Endodermal cell (in vitro differentiated cells): Measurements from ENCODE around the gene COL13A1. TPM values are rescaled to one million over a fixed set of nuclear protein-coding genes. Genes with fewer than 3 reads are reported as not detected.

ENCODE experiments used
- DNase-seq: peaks from one replicate; pipeline ENCODE4 v3.0.0-alpha.2; 2017
- H3K27ac ChIP-seq: 2 replicates; pipeline ENCODE4 v1.5.1; 2013; ENCODE audit warnings: mild to moderate bottlenecking, low read depth, low read length, moderate library complexity
- H3K27me3 ChIP-seq: 2 replicates; pipeline ENCODE4 v1.6.1; 2013; ENCODE audit warnings: mild to moderate bottlenecking, low read length, moderate library complexity; ENCODE audit not compliant: insufficient read depth, control insufficient read depth, poor library complexity, severe bottlenecking
- H3K36me3 ChIP-seq: 2 replicates; pipeline ENCODE4 v1.7.0; 2013; ENCODE audit warnings: mild to moderate bottlenecking, low read length, moderate library complexity; ENCODE audit not compliant: control insufficient read depth, insufficient read depth
- H3K4me1 ChIP-seq: one replicate; pipeline ENCODE4 v1.7.0; 2013; ENCODE audit warnings: low read length; ENCODE audit not compliant: control insufficient read depth, insufficient read depth
- H3K4me3 ChIP-seq: 2 replicates; pipeline ENCODE4 v1.5.1; 2013; ENCODE audit warnings: mild to moderate bottlenecking, low read length, moderate library complexity
- H3K9ac ChIP-seq: 2 replicates; pipeline ENCODE4 v1.6.1; 2013; ENCODE audit warnings: mild to moderate bottlenecking, low read length, moderate library complexity; ENCODE audit not compliant: poor library complexity, severe bottlenecking; ENCODE audit errors: extremely low read depth
- H3K9me3 ChIP-seq: 2 replicates; pipeline ENCODE4 v1.6.1; 2013; ENCODE audit warnings: mild to moderate bottlenecking, low read length, moderate library complexity; ENCODE audit not compliant: control insufficient read depth
- H3K27ac Mint-ChIP-seq: 2 replicates; pipeline ENCODE4 v1.8.0; 2020; ENCODE audit warnings: mixed read lengths
- H3K27me3 Mint-ChIP-seq: 2 replicates; pipeline ENCODE4 v1.8.0; 2021; ENCODE audit warnings: mild to moderate bottlenecking, mixed read lengths; ENCODE audit not compliant: insufficient read depth
- H3K36me3 Mint-ChIP-seq: 2 replicates; pipeline ENCODE4 v1.8.0; 2020; ENCODE audit warnings: low read depth, mixed read lengths
- H3K4me1 Mint-ChIP-seq: 2 replicates; pipeline ENCODE4 v1.8.0; 2020; ENCODE audit warnings: mixed read lengths
- H3K4me3 Mint-ChIP-seq: 2 replicates; pipeline ENCODE4 v1.8.0; 2020; ENCODE audit warnings: mild to moderate bottlenecking, moderate library complexity, mixed read lengths
- H3K9me3 Mint-ChIP-seq: 2 replicates; pipeline ENCODE4 v1.8.0; 2020; ENCODE audit warnings: mild to moderate bottlenecking, mixed read lengths
- CTCF ChIP-seq: fragments of 200-600 bp; sonication (generic); conservative IDR thresholded peaks from 2 replicates; pipeline ENCODE4 v1.5.0; 2021; ENCODE audit warnings: antibody characterized with exemption, mild to moderate bottlenecking
- WGBS, 2 experiments: methylation state at CpG; one replicate each; pipeline versions ENCODE4 v1.1.5 to v1.1.7; 2013; ENCODE audit warnings: missing lambda C conversion rate in 2 of 2, mixed read lengths in 1 of 2; ENCODE audit not compliant: insufficient coverage in 1 of 2, insufficient read length in 1 of 2; 5-methylcytosine and 5-hydroxymethylcytosine counted together
- total RNA-seq, 2 donors: library from RNA; stranded (reverse); fragmentation: NEBNext Ultra II Directional in 1 of 2; extraction: Animal tissue kit (Norgen Biotek cat#: 25700) in 1 of 2; gene quantifications; 2 replicates in 1 of 2; 3 replicates in 1 of 2; pipeline ENCODE4 v1.2.1, GENCODE V29; 2021

Gene COL13A1
- total RNA-seq, 2 donors from 2014 or later = 15.9 to 20.7 TPM

- Histone ChIP-seq H3K36me3 (no peaks in the 10 kb centered on the region), H3K9ac (no peak overlapping the region), H3K4me1 (peaks cover 19% of the 10 kb centered on the region), H3K27me3 (no peaks in the 10 kb centered on the region), H3K9me3 (no peaks in the 10 kb centered on the region), H3K27ac (no peak overlapping the region), H3K4me3 (no peak overlapping the region)
- H3K4me3 Mint-ChIP-seq = no peak overlapping the region
- peaks cover 70% of the 10 kb centered on the region for H3K4me1 Mint-ChIP-seq
- TF ChIP-seq CTCF = no peak
- H3K27ac Mint-ChIP-seq = no peak overlapping the region
- no peaks in the 10 kb centered on the region for H3K27me3 Mint-ChIP-seq
- no peaks in the 10 kb centered on the region for H3K9me3 Mint-ChIP-seq
- DNase-seq = no peak
- no peaks in the 10 kb centered on the region for H3K36me3 Mint-ChIP-seq
- 89 to 94% methylated on average over 3 to 10 of the region's 10 CpGs for WGBS, 2 experiments
Observed at GRCh38 chr10:69842882-69843281, 41.2 kb downstream of the COL13A1 start.

- no peaks in the 10 kb centered on the region for H3K27me3 Mint-ChIP-seq
- Histone ChIP-seq H3K4me3 (no peak overlapping the region), H3K9me3 (no peaks in the 10 kb centered on the region), H3K36me3 (no peaks in the 10 kb centered on the region), H3K9ac (no peak overlapping the region), H3K27me3 (no peaks in the 10 kb centered on the region), H3K4me1 (peaks cover 19% of the 10 kb centered on the region), H3K27ac (no peak overlapping the region)
- H3K9me3 Mint-ChIP-seq = no peaks in the 10 kb centered on the region
- H3K27ac Mint-ChIP-seq = peak overlapping the region; percentile 88
- no peak for TF ChIP-seq CTCF
- no peak overlapping the region for H3K4me3 Mint-ChIP-seq
- no peaks in the 10 kb centered on the region for H3K36me3 Mint-ChIP-seq
- peaks cover 72% of the 10 kb centered on the region for H3K4me1 Mint-ChIP-seq
- no peak for DNase-seq
- whole genome bisulfite sequencing, 2 experiments = 81 to 93% methylated on average over 3 to 6 of the region's 6 CpGs
Observed at GRCh38 chr10:69843923-69844322, 42.2 kb downstream of the COL13A1 start.

- no peaks in the 10 kb centered on the region for H3K27me3 ChIP-seq
- peaks cover 21% of the 10 kb centered on the region for H3K4me1 ChIP-seq
- H3K36me3 ChIP-seq = no peaks in the 10 kb centered on the region
- WGBS, 2 experiments = 27 to 65% methylated on average over 2 of the region's 2 CpGs
- DNase-seq = no peak
- Mint-ChIP-seq H3K9me3 (no peaks in the 10 kb centered on the region), H3K27ac (peak overlapping the region; percentile 88), H3K4me3 (peak overlapping the region; percentile 17), H3K4me1 (peaks cover 69% of the 10 kb centered on the region), H3K27me3 (no peaks in the 10 kb centered on the region), H3K36me3 (no peaks in the 10 kb centered on the region)
- H3K27ac ChIP-seq = no peak overlapping the region
- no peaks in the 10 kb centered on the region for H3K9me3 ChIP-seq
- no peak overlapping the region for H3K9ac ChIP-seq
- no peak overlapping the region for H3K4me3 ChIP-seq
- no peak for TF ChIP-seq CTCF
Observed at GRCh38 chr10:69844698-69845097, 43.0 kb downstream of the COL13A1 start.
